Stimulated activated CD8-positive, alpha-beta memory T cell treated with anti-CD3 and anti-CD28 coated beads, Interleukin-12 subunit alpha, Interleukin-12 subunit beta, amount 100 ng/mL, for 24 hours (primary cell): ENCODE results near the gene LPP.

Source experiments
- DNase-seq: peaks from one replicate; pipeline ENCODE4 v3.0.0-alpha.2; 2020; ENCODE audit errors: extremely low read depth

The LPP gene

DNA sequence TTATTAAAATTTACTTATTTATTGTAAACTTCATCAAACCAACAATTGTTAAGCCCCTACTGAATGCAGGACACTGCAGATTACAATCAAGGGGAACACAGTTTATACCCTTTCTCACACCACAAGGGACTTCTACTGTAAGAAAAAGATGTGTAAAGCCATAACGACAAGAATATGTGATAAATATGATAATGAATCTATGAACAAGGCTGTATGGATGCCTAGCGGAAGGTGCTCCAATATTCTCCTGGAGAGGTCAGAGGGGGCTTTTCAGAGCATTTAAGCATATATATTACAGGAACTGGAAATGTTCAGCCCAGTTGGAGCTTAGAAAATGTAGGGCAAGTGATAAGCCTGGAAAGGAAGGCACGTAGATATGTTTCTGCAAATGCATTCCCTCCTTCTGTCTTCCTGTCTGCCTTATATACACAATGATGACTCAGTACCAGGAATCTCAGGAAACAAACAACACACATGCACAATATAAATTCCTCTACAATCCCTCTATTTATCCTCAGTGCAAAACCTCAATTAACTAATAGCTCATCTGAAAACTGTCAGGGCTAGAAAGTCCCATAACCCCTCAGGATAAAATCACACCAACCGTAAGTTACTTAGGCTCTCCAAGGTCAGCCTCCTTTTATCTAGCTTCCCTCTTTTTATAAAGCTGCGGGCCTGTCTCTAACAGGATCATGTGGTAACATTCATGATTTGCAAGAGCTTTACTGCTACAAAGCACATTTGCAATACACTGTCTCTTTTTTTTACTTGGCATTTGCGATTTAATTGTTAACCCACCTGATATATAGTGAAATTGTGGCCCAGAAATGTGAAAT is 393.1 kb downstream of the LPP start:
- DNase-seq, result no peak

DNA sequence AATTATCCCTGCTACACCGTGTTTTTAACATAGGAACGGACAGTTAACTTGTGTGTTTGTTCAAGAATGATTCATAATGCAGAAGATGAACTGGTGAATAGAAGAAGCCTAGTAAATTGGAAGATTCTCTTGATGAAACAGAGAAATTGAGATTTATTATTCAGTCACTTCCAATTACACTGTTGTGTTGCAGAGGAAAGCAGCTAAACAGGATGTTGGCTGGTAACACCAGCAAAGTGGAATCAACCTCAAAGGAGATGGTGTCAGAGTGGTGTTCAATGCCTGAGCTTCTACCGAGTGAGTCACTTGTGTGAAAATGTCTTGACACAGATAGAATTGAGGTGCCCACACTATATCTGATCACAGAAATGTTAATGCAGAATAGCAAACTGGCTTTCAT is 399.6 kb downstream of the LPP start:
- no peak for DNase-seq

DNA sequence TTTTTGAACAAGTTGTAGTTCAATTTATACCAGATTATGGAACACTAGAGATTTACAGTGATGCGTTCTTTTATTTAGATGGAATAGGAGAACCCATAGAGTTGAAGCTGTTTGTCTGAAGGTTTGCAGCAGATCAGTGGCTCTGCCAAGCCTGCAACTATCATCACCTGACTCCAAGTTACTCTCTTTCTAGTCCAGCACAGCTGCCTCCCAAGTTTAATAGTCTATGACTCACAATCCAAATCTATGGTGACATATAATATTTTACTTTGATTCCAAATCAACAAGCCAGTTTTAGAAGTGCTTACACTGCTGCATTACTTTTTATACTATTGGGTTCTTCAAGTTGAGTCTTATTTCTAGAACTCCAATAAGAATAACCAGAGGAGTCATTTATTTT is 400.4 kb downstream of the LPP start:
- DNase-seq, result no peak

- no peak for DNase-seq
Measured at GRCh38 chr3:188557235-188557634, 403.3 kb downstream of the LPP start.

- DNase-seq, result no peak
Measured at GRCh38 chr3:188558343-188559071, 404.6 kb downstream of the LPP start.

GRCh38 chr3:188559072-188559429 is 405.1 kb downstream of the LPP start:
- no peak for DNase-seq

DNA sequence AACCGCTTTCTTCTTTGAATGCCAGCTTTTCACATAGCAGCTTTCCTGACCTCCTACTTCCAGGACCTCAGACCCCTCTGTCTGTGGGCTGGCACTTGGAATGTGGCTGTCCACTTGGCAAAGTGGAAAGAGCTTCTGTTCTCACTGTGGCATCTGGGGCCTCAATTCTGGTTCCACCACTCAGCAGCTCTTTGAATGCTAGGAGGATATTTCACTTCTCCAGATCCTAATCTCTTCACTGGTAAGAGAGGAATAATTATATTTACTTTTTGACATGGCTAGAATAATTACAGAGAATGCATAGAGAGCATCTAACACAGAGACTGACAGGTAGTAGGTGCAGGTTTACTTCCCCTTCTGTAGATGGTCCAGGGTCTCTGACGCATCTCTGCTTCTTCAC is 405.9 kb downstream of the LPP start:
- no peak for DNase-seq

DNA sequence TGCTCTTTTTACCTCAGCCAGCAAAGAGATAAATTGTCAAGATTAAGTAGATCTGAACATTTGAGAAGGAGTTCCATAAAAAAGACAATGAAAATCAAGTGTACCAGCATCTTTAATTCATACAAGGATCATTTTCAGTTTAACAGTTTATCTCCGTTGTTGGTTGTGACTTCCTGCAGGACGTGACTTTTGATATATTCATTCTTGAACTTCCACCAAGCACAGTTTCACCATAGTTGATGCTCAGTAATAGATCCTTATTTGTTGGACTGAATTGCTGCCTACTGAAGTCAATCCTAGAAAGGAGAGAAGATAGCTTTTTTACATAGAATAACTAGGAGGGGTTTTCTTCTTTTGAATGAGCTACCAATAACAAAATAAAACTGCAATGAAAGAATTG is 408.2 kb downstream of the LPP start:
- no peak for DNase-seq

- no peak for DNase-seq
Measured at GRCh38 chr3:188567478-188568195, 413.7 kb downstream of the LPP start.

DNA sequence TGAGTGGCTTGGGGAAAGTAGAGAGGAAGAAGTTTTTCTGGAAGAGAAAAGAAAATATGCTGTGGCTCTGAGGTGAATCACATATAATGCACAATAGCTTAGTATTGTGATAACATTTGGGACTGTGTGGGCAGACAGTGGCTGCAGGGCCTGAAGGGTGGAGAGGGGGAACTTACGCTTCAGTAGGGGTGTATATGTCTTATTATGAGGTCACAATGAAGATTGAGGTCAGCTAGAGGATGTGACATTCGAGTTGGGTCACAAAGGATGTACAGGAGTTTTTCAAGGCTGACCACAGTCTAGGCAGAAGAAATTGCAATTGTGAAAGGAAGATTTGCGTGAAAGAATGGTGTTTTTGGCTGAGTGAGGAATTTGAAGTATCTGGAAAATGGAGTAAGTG is 414.8 kb downstream of the LPP start:
- DNase-seq, result no peak

DNA sequence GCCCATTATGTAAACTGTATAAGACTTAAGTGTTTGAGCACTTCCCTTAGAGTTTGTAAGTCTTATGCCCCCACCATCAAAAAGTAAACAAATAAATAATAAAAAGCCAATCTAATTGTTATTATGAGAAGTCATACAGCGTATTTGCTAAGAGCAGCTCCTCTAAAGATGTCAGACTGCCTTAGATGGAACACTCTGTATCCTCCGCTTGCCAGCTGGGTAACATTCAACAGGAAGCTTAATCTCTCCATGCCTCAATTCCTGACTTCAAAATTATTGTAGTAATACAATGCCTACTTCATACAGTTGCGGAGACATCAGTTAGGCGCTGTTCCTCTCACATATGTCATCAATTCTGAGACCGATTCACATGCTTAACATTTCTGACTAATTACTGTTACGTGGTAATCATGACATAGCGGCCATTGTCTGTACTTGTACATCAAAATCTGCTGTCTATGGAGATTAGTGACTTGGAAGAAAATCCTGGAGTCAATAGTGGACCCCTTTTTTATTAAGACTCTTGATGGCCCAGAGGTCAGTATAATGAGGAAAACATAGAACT is 417.7 kb downstream of the LPP start:
- no peak for DNase-seq

GRCh38 chr3:188573291-188573940 is 419.5 kb downstream of the LPP start:
- no peak for DNase-seq

GRCh38 chr3:188573956-188574355 is 420.0 kb downstream of the LPP start:
- no peak for DNase-seq

DNA sequence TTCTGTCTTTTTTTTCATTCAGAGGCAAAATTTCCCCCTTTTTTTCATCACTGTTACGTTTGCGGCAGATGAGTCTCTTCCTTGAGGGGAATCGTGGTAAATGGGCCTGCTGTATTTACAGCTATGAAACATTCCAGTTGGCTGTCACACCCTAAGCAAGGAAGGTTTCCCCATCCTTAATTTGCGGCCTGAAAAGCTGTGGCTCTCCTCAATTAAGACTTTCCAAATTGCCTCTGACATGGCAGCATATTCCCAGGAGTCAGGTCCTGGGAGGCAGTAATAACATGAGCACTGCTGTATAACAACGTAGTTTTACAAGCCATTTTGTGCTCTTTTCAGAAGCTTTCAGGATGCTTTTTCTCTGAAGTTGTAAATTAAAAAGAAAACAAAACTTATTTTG is 420.9 kb downstream of the LPP start:
- no peak for DNase-seq

GRCh38 chr3:188575501-188575900 is 421.5 kb downstream of the LPP start:
- DNase-seq, result no peak

- DNase-seq, result no peak
Measured at GRCh38 chr3:188577539-188577938, 423.6 kb downstream of the LPP start.

- DNase-seq, result no peak
Measured at GRCh38 chr3:188578576-188579363, 424.8 kb downstream of the LPP start.

GRCh38 chr3:188580223-188580622 is 426.3 kb downstream of the LPP start:
- no peak for DNase-seq

DNA sequence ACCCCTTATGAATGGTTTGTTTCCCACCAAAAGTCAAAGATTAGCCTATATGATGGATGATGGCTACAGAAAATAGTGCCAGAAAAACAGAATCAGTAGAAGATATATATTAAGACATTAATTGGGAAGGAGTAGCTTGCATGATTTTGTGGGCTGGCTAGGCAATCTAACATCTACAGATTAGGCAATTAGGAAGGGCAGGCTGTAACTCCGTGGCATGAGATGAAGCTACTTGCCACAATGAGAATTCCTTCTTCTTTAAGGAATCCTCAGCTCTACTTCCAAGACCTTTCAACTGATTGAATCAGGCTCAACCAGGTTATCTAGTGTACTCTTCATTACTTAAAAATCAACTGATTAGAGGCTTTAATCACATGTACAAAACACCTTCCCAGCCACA is 426.7 kb downstream of the LPP start:
- DNase-seq, result no peak

DNA sequence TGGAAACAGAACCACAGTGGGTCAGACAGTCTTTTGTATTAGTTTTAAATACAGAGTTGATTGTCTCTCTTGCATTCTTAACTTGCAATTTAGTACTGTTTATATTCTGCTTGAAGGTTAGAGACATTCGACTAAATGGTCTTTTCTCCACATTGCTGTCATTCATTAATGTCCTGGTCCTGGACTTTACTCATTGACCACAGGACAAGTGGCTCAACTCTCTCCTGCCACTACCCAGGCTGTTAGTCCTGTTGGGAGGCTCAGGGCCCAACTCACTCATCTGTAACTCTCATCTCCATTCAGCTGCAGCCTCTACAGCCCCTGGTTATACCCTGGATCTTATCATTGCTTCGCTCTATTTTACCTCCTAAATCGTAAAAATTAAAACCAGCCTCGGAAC is 427.4 kb downstream of the LPP start:
- DNase-seq, result no peak

DNA sequence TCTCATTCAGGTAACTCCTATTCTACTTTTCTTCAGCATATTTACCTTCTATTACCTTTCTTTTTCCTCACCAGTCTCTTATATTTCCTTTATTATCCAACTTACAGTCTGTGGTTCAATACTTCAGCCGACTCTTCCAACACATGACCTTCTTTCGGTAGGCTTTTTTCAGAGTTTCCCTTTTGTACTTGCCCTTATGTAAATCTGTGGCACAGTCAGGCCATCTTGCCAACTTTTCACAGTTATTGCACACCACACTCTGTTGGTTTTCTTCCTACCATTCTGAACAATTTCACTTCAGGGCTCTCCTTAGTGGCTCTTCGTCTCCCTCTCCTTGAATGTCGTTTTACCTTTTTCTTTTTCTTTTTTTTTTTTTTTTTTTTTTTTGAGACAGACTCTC is 427.8 kb downstream of the LPP start:
- no peak for DNase-seq
